ENCODE results near the gene HPCA.

Gene HPCA

GRCh38 chr1:32871364-32872191 is 14.7 kb upstream of the HPCA start:
- no peak for DNase-seq

- DNase-seq, result no peak
Observed at GRCh38 chr1:32872192-32872460, 14.2 kb upstream of the HPCA start.

- DNase-seq, result no peak
Observed at GRCh38 chr1:32873484-32873883, 12.8 kb upstream of the HPCA start.

- no peak for DNase-seq
Observed at GRCh38 chr1:32874860-32875752, 11.2 kb upstream of the HPCA start.

GRCh38 chr1:32876341-32877210 is 9.7 kb upstream of the HPCA start:
- peak; percentile 69 for DNase-seq

GRCh38 chr1:32877211-32878110 is 8.8 kb upstream of the HPCA start:
- no peak for DNase-seq

GRCh38 chr1:32878183-32878582 is 8.1 kb upstream of the HPCA start:
- no peak for DNase-seq

GRCh38 chr1:32878637-32879041 is 7.7 kb upstream of the HPCA start:
- no peak for DNase-seq

- DNase-seq, result no peak
Observed at GRCh38 chr1:32881291-32881690, 5.0 kb upstream of the HPCA start.

GRCh38 chr1:32881871-32882850 is 4.1 kb upstream of the HPCA start:
- DNase-seq, result no peak

GRCh38 chr1:32883338-32884031 is 2.8 kb upstream of the HPCA start:
- DNase-seq, result no peak

- no peak for DNase-seq
Observed at GRCh38 chr1:32884032-32884372, 2.3 kb upstream of the HPCA start.

GRCh38 chr1:32884726-32885125 is 1.6 kb upstream of the HPCA start:
- DNase-seq, result no peak

- DNase-seq, result no peak
Observed at GRCh38 chr1:32885676-32886003, 651 bp upstream of the HPCA start.

GRCh38 chr1:32886828-32887414 is 630 bp downstream of the HPCA start:
- no peak for DNase-seq

- DNase-seq, result no peak
Observed at GRCh38 chr1:32887623-32888022, 1.3 kb downstream of the HPCA start.

- no peak for DNase-seq
Observed at GRCh38 chr1:32888134-32888533, 1.8 kb downstream of the HPCA start.

- no peak for DNase-seq
Observed at GRCh38 chr1:32888677-32889420, 2.6 kb downstream of the HPCA start.

- DNase-seq, result no peak
Observed at GRCh38 chr1:32889731-32890278, 3.5 kb downstream of the HPCA start.

All from activated T-cell treated with anti-CD3 and anti-CD28 coated beads, Interleukin-2, amount 50 U/mL, for 1 hour (primary cell).